Forelimb muscle (tissue), 1 donor: ENCODE data around the gene TNIP3. TPM values are rescaled to one million over a fixed set of nuclear protein-coding genes. Genes with fewer than 3 reads are reported as not detected.

Source experiments
- DNase-seq: peaks from one replicate; pipeline ENCODE4 v3.0.0-alpha.2; 2013; ENCODE audit warnings: low read depth
- polyA plus RNA-seq: library from polyadenylated mRNA; unstranded; fragments of 120-200 nt; gene quantifications from one replicate; pipeline ENCODE4 v1.2.1, GENCODE V29; 2013; ENCODE audit not compliant: insufficient read length

The TNIP3 gene
- polyA plus RNA-seq, 1 donor = not detected

GRCh38 chr4:121088867-121089266 is 75.3 kb downstream of the TNIP3 start:
- no peak for DNase-seq

Other genes starting within 250 kb of the TNIP3 start
- gene PRDM5, start 241.6 kb downstream of the TNIP3 start, polyA plus RNA-seq = 9.0 TPM
- gene NDNF, start 91.8 kb downstream of the TNIP3 start, polyA plus RNA-seq = 6.7 TPM
- gene QRFPR, start 216.7 kb upstream of the TNIP3 start, polyA plus RNA-seq = 1.7 TPM